IMR-90 (cell line): ENCODE data around the gene SPINK14.

ENCODE experiments used
- BHLHE40 ChIP-seq: fragments of 150-350 bp; IDR thresholded peaks from 2 replicates; pipeline ENCODE4 v1.6.1; 2016; ENCODE audit warnings: mild to moderate bottlenecking, low read depth, low read length
- CTCF ChIP-seq: conservative IDR thresholded peaks from 2 replicates; pipeline ENCODE4 v1.5.1; 2012; ENCODE audit warnings: mild to moderate bottlenecking, low read depth, low read length, improper control_type of control experiment
- ELK1 ChIP-seq: fragments of 150-350 bp; IDR thresholded peaks from 2 replicates; pipeline ENCODE4 v1.6.1; 2016; ENCODE audit warnings: low read depth, mild to moderate bottlenecking, low read length, moderate library complexity, borderline replicate concordance
- FOS ChIP-seq: fragments of 150-350 bp; IDR thresholded peaks from 2 replicates; pipeline ENCODE4 v1.6.1; 2016; ENCODE audit warnings: low read depth, low read length
- MAFK ChIP-seq: IDR thresholded peaks from 2 replicates; pipeline ENCODE4 v1.6.1; 2012; ENCODE audit warnings: low read depth, low read length, improper control_type of control experiment
- MAZ ChIP-seq: IDR thresholded peaks from 2 replicates; pipeline ENCODE4 v1.6.1; 2012; ENCODE audit warnings: low read depth, mild to moderate bottlenecking, low read length, improper control_type of control experiment, moderate library complexity, borderline replicate concordance
- MXI1 ChIP-seq: IDR thresholded peaks from 2 replicates; pipeline ENCODE4 v1.6.1; 2012; ENCODE audit warnings: low read depth, mild to moderate bottlenecking, low read length, moderate library complexity, borderline replicate concordance
- RAD21 ChIP-seq: IDR thresholded peaks from 2 replicates; pipeline ENCODE4 v1.6.1; 2012; ENCODE audit warnings: low read length, improper control_type of control experiment
- SMC3 ChIP-seq: fragments of 150-350 bp; IDR thresholded peaks from 2 replicates; pipeline ENCODE4 v1.6.1; 2016; ENCODE audit warnings: low read depth, mild to moderate bottlenecking, antibody characterized with exemption, low read length, moderate library complexity
- USF2 ChIP-seq: fragments of 150-350 bp; IDR thresholded peaks from 2 replicates; pipeline ENCODE4 v1.6.1; 2017; ENCODE audit warnings: mild to moderate bottlenecking, antibody characterized with exemption, low read length, low read depth

GRCh38 chr5:148214665-148215185, 46.4 kb downstream of the SPINK14 start:
- TF ChIP-seq CTCF: no peak
- TF ChIP-seq FOS: no peak
- TF ChIP-seq BHLHE40: no peak
- TF ChIP-seq USF2: no peak
- TF ChIP-seq ELK1: no peak
- TF ChIP-seq SMC3: no peak
- no peak for TF ChIP-seq RAD21
- no peak for TF ChIP-seq MAZ
- TF ChIP-seq MXI1: no peak
- no peak for TF ChIP-seq MAFK
